HG02981 (cell line): ENCODE data around the gene ADAMTS19.
A peak's percentile ranks its signal among the peaks of the same experiment; 100 is the strongest.
"Not testable (repeated sequence)": the region's sequence is repeated elsewhere in the genome, so short reads cannot be mapped to it uniquely, and the experiment has no call there.

Experiments
- ATAC-seq: cut with Tn5 transposase; IDR thresholded peaks from one replicate; pipeline ENCODE4 v1.9.1; 2021; ENCODE audit warnings: mild to moderate bottlenecking, moderate library complexity; ENCODE audit not compliant: unreplicated experiment

Gene ADAMTS19

GRCh38 chr5:129459777-129460671 is at the start of gene ADAMTS19:
Gene ADAMTS19, plus strand, starts transcription at chr5:129460298. Its CDS starts 94 bp downstream, at chr5:129460392.
- peak; percentile 49 for ATAC-seq

- no peak for ATAC-seq
These were observed 49.6 kb upstream of the ADAMTS19 start for GRCh38 chr5:129410488-129410887.

- ATAC-seq = no peak
These were observed 47.4 kb upstream of the ADAMTS19 start for GRCh38 chr5:129412721-129413120.

GRCh38 chr5:129413570-129413969 is 46.5 kb upstream of the ADAMTS19 start:
- no peak for ATAC-seq

- ATAC-seq = no peak
These were observed 40.8 kb upstream of the ADAMTS19 start for GRCh38 chr5:129419292-129419691.

GRCh38 chr5:129425031-129425430 is 35.1 kb upstream of the ADAMTS19 start:
- ATAC-seq = no peak

GRCh38 chr5:129426071-129426470 is 34.0 kb upstream of the ADAMTS19 start:
- ATAC-seq = no peak

- not testable (repeated sequence) for ATAC-seq
These were observed 31.5 kb upstream of the ADAMTS19 start for GRCh38 chr5:129428636-129429035.

GRCh38 chr5:129431406-129431805 is 28.7 kb upstream of the ADAMTS19 start:
- no peak for ATAC-seq

GRCh38 chr5:129438322-129438721 is 21.8 kb upstream of the ADAMTS19 start:
- no peak for ATAC-seq

GRCh38 chr5:129440424-129440823 is 19.7 kb upstream of the ADAMTS19 start:
- ATAC-seq = no peak

GRCh38 chr5:129441096-129441495 is 19.0 kb upstream of the ADAMTS19 start:
- no peak for ATAC-seq

- no peak for ATAC-seq
These were observed 14.7 kb upstream of the ADAMTS19 start for GRCh38 chr5:129445379-129445778.

- ATAC-seq = no peak
These were observed 12.1 kb upstream of the ADAMTS19 start for GRCh38 chr5:129447968-129448367.

GRCh38 chr5:129448654-129449053 is 11.4 kb upstream of the ADAMTS19 start:
- no peak for ATAC-seq

- ATAC-seq = no peak
These were observed 5.6 kb upstream of the ADAMTS19 start for GRCh38 chr5:129454461-129454860.

- ATAC-seq = no peak
These were observed 685 bp upstream of the ADAMTS19 start for GRCh38 chr5:129459450-129459776.

GRCh38 chr5:129460672-129460935 is 506 bp downstream of the ADAMTS19 start:
- no peak for ATAC-seq

- ATAC-seq = peak; percentile 66
These were observed 1.0 kb downstream of the ADAMTS19 start for GRCh38 chr5:129460936-129461710.

- no peak for ATAC-seq
These were observed 1.7 kb downstream of the ADAMTS19 start for GRCh38 chr5:129461711-129462332.

GRCh38 chr5:129465776-129466344 is 5.8 kb downstream of the ADAMTS19 start:
- no peak for ATAC-seq
